Measurements from ENCODE around the gene IQSEC1. TPM values are rescaled to one million over a fixed set of nuclear protein-coding genes. Genes with fewer than 3 reads are reported as not detected.

The IQSEC1 gene
- total and polyA plus RNA-seq, 9 of the 15 experiments (the other 6 are each of a cell fraction or from before 2014, with no cell fraction given): 0.56 to 39.0 (median 6.8) TPM

DNA sequence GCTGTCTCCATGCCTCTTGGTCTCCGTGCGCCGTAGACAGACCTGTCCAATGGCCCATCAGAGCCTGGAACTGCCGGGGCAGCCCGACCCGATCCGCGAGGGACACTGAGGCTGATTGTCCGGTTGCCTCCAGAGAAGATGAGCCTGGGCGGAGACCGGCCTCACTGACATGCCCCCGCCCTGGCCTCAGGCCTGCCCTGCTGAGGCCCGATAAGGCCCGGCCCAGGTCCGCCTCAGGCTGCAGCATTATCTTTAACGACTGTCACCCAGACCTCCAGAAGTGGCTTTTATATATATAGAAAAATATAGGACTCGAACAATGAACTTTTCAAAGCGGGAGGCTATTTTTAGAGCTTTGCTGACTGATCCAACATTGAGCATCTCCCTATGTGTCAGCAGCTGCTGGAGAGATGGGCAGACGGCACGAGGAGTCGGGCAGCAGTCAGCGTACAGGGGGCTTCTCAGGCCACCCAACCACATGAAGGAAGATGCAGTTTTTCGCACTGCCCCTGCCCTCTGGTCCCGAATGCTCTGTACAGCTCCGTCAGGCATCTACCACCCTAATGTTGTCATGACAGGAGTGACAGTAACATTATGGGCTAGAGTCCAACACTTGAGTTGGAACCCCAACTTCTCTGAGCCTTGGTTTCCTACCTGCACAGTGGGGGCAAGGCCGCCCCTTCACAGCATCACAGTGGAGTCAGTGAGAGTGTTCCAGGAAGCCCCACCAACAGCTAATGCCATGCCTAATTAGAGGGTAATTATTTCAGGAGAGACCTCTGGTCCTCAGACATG lies 119.8 kb downstream of the IQSEC1 start:
- CTCF ChIA-PET (ENCODE audit: low intra/inter-chr PET ratio): no interaction called here
- peaks cover 6% of the 10 kb centered on the region for H3K36me3 ChIP-seq (ENCODE audit: control insufficient read depth, insufficient read depth, low read length)
- H3K9ac ChIP-seq (ENCODE audit: insufficient read depth in 1 of 2, low read depth in 2 of 2, low read length in 2 of 2): peak overlapping the region; percentile 66 to 88
- in situ Hi-C loops (cut with MboI): no loop called here
- intact Hi-C loops (cut with micrococcal nuclease): loop anchor here (1.0 kb wide), 2 partner anchors 31 to 42 kb away; no protein-coding TSS in a partner anchor
- peaks cover 91% of the 10 kb centered on the region for H3K79me2 ChIP-seq (ENCODE audit: control insufficient read depth, insufficient read depth, low read length)
- no peaks in the 10 kb centered on the region for H3K9me3 ChIP-seq (replicated peaks; ENCODE audit: control insufficient read depth, insufficient read depth, low read depth, low read length)
- POLR2A ChIA-PET: interaction anchor here (0.7 to 1.8 kb wide), 8 partner anchors 10 to 57 kb away, joined by 3 to 7 read pairs (median 4); no protein-coding TSS in a partner anchor
- H3K4me1 ChIP-seq (replicated peaks in 1 of 2; ENCODE audit: control insufficient read depth in 2 of 2, insufficient read depth in 2 of 2, low read length in 2 of 2): peaks cover 72 to 88% of the 10 kb centered on the region in 2 experiments
- H3K4me3 ChIP-seq: peak overlapping the region; percentile 24
- ATAC-seq (peak; percentile 94), DNase-seq (ENCODE audit: extremely low read depth in 1 of 4, low spot score in 3 of 4) (peak; percentile 95 to 99 (median 96)), FAIRE-seq (peak; percentile 96)
- peak overlapping the region; percentile 61 for H2AFZ ChIP-seq (ENCODE audit: low read depth, low read length)
- BruUV-seq (replicated peaks): no TSS peak
- H3K9me1 ChIP-seq (ENCODE audit: control insufficient read depth, insufficient read depth, low read length): no peaks in the 10 kb centered on the region
- no peaks in the 10 kb centered on the region for H3K27me3 ChIP-seq (ENCODE audit: control insufficient read depth in 2 of 2, insufficient read depth in 2 of 2, low read length in 2 of 2)
- peak overlapping the region; percentile 90 for H3K27ac ChIP-seq (ENCODE audit: extremely low read depth, low read depth, low read length)
- peak overlapping the region; percentile 84 for H3K4me2 ChIP-seq (ENCODE audit: insufficient read depth, low read length)
- H4K20me1 ChIP-seq (replicated peaks; ENCODE audit: control insufficient read depth, insufficient read depth, low read length): no peaks in the 10 kb centered on the region; the same call in 1 of the 2 replicates
- 1% methylated on average over 26 of the region's 26 CpGs for WGBS (ENCODE audit: insufficient coverage, low coverage, missing lambda C conversion rate)
- TF ChIP-seq, protein P1, sequence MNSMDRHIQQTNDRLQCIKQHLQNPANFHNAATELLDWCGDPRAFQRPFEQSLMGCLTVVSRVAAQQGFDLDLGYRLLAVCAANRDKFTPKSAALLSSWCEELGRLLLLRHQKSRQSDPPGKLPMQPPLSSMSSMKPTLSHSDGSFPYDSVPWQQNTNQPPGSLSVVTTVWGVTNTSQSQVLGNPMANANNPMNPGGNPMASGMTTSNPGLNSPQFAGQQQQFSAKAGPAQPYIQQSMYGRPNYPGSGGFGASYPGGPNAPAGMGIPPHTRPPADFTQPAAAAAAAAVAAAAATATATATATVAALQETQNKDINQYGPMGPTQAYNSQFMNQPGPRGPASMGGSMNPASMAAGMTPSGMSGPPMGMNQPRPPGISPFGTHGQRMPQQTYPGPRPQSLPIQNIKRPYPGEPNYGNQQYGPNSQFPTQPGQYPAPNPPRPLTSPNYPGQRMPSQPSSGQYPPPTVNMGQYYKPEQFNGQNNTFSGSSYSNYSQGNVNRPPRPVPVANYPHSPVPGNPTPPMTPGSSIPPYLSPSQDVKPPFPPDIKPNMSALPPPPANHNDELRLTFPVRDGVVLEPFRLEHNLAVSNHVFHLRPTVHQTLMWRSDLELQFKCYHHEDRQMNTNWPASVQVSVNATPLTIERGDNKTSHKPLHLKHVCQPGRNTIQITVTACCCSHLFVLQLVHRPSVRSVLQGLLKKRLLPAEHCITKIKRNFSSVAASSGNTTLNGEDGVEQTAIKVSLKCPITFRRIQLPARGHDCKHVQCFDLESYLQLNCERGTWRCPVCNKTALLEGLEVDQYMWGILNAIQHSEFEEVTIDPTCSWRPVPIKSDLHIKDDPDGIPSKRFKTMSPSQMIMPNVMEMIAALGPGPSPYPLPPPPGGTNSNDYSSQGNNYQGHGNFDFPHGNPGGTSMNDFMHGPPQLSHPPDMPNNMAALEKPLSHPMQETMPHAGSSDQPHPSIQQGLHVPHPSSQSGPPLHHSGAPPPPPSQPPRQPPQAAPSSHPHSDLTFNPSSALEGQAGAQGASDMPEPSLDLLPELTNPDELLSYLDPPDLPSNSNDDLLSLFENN (IDR thresholded peaks at IDR 0.05; ENCODE audit: low read depth in 2 of 2, low read length in 2 of 2): peak in 1 of 2 experiments; percentile 87; a peak in 2 of 4 replicates
- TF ChIP-seq ZNF263 (CRISPR knock-in tag; IDR thresholded peaks at IDR 0.05; ENCODE audit: borderline replicate concordance) (no peak; the same call in 1 of the 2 replicates), ZNF347 (CRISPR knock-in tag; IDR thresholded peaks at IDR 0.05; ENCODE audit: low read depth) (no peak), NBN (IDR thresholded peaks at IDR 0.05; ENCODE audit: low read depth) (peak; percentile 75; the same call in 1 of the 2 replicates), OTX1 (CRISPR knock-in tag; IDR thresholded peaks at IDR 0.05) (no peak), PML (IDR thresholded peaks at IDR 0.05; ENCODE audit: low read length) (peak; percentile 91), ATF1 (CRISPR knock-in tag; IDR thresholded peaks at IDR 0.05) (no peak), ATF1 (tag; IDR thresholded peaks at IDR 0.05) (peak; percentile 59), DDX20 (tag; IDR thresholded peaks at IDR 0.05; ENCODE audit: low read depth) (no peak), MAZ (CRISPR knock-in tag; conservative IDR thresholded peaks at IDR 0.05 in 1 of 2, IDR thresholded peaks at IDR 0.05 in 1 of 2) (peak; percentile 94 to 96), CREM (IDR thresholded peaks at IDR 0.05; ENCODE audit: low read depth) (peak; percentile 65; the same call in 1 of the 2 replicates), VEZF1 (CRISPR knock-in tag; IDR thresholded peaks at IDR 0.05) (peak; percentile 72), BRD9 (IDR thresholded peaks at IDR 0.05; ENCODE audit: low read depth, partially characterized antibody) (no peak), HNRNPUL1 (IDR thresholded peaks at IDR 0.05; ENCODE audit: low read length) (no peak), TGIF2 (CRISPR knock-in tag; IDR thresholded peaks at IDR 0.05) (no peak), SMAD3 (CRISPR knock-in tag; conservative IDR thresholded peaks at IDR 0.05) (peak; percentile 75), ELF2 (CRISPR knock-in tag; IDR thresholded peaks at IDR 0.05) (no peak), NCOR1 (IDR thresholded peaks at IDR 0.05) (peak; percentile 97), KLF1 (tag; IDR thresholded peaks at IDR 0.05) (0 out of 2 replicates have a peak, but pooled peaks have one; percentile 34)
